K562 (cell line): ENCODE results near the gene BAIAP3. TPM values are rescaled to one million over a fixed set of nuclear protein-coding genes. Genes with fewer than 3 reads are reported as not detected.

Source experiments
- ARNT ChIP-seq, 2 experiments: fragments of 450-650 bp; IDR thresholded peaks; 2 replicates each; pipeline ENCODE4 v1.6.1; 2016; ENCODE audit warnings: mild to moderate bottlenecking in 1 of 2
- ATF1 ChIP-seq, 2 experiments: fragments of 450-650 bp in 1 of 2; IDR thresholded peaks; 2 replicates each; pipeline ENCODE4 v1.6.1; 2016; ENCODE audit warnings: missing compliant biosample characterization in 1 of 2, missing genetic modification characterization in 1 of 2
- CTBP1 ChIP-seq: fragments of 450-650 bp; IDR thresholded peaks from 2 replicates; pipeline ENCODE4 v1.6.1; 2016; ENCODE audit warnings: borderline replicate concordance
- GABPB1 ChIP-seq: sonication (generic); formaldehyde crosslinking; IDR thresholded peaks from 2 replicates; pipeline ENCODE4 v1.8.0; 2022; ENCODE audit warnings: mild to moderate bottlenecking, missing genetic modification reagents
- HMG20A ChIP-seq: fragments of 450-650 bp; formaldehyde crosslinking; conservative IDR thresholded peaks from 2 replicates; pipeline ENCODE4 v1.4.0; 2020; ENCODE audit warnings: mild to moderate bottlenecking, mixed read lengths
- HNRNPLL ChIP-seq: fragments of 200-400 bp; formaldehyde crosslinking; IDR thresholded peaks from 2 replicates; pipeline ENCODE4 v1.6.1; 2017; ENCODE audit warnings: low read length, low read depth, mild to moderate bottlenecking; ENCODE audit not compliant: poor library complexity, severe bottlenecking
- JUNB ChIP-seq: fragments of 450-650 bp; formaldehyde crosslinking; conservative IDR thresholded peaks from 2 replicates; pipeline ENCODE4 v1.4.0; 2020; ENCODE audit warnings: mild to moderate bottlenecking
- KDM4B ChIP-seq, 2 experiments: fragments of 450-650 bp in 1 of 2; sonication (generic) in 1 of 2; IDR thresholded peaks; 2 replicates each; pipeline ENCODE4 v1.6.1; 2016 to 2017; ENCODE audit warnings: borderline replicate concordance in 2 of 2, antibody characterized with exemption in 1 of 2, low read depth in 1 of 2, mild to moderate bottlenecking in 1 of 2
- KDM5B ChIP-seq: fragments of 200-600 bp; sonication (generic); IDR thresholded peaks from 2 replicates; pipeline ENCODE4 v1.6.1; 2012; ENCODE audit warnings: low read depth, mild to moderate bottlenecking, moderate library complexity, low read length, control low read depth, inconsistent platforms; ENCODE audit not compliant: insufficient replicate concordance
- KLF13 ChIP-seq: fragments of 450-650 bp; IDR thresholded peaks from 2 replicates; pipeline ENCODE4 v1.6.1; 2016; ENCODE audit warnings: missing genetic modification characterization, low read depth, mild to moderate bottlenecking, missing compliant biosample characterization, moderate library complexity, borderline replicate concordance
- NBN ChIP-seq: fragments of 450-650 bp; IDR thresholded peaks from 2 replicates; pipeline ENCODE4 v1.6.1; 2016; ENCODE audit warnings: low read depth, mild to moderate bottlenecking
- PRMT5 ChIP-seq: sonication (generic); formaldehyde crosslinking; IDR thresholded peaks from 2 replicates; pipeline ENCODE4 v1.5.0; 2020; ENCODE audit warnings: missing genetic modification reagents
- RBBP5 ChIP-seq: fragments of 200-600 bp; sonication (generic); IDR thresholded peaks from 2 replicates; pipeline ENCODE4 v1.6.1; 2012; ENCODE audit warnings: borderline replicate concordance, mild to moderate bottlenecking, low read length, control low read depth, inconsistent platforms; ENCODE audit not compliant: insufficient read depth, poor library complexity, severe bottlenecking
- SMARCC2 ChIP-seq: fragments of 450-650 bp; IDR thresholded peaks from 2 replicates; pipeline ENCODE4 v1.6.1; 2017; ENCODE audit warnings: antibody characterized with exemption, moderate library complexity, mild to moderate bottlenecking, low read depth
- SUPT5H ChIP-seq: fragments of 450-650 bp; IDR thresholded peaks from 2 replicates; pipeline ENCODE4 v1.6.1; 2016
- TAF1 ChIP-seq: IDR thresholded peaks from 2 replicates; pipeline ENCODE4 v1.6.1; 2011; ENCODE audit warnings: mild to moderate bottlenecking, low read length, moderate library complexity; ENCODE audit not compliant: insufficient read depth, control insufficient read depth, severe bottlenecking; ENCODE audit errors: extremely low read depth
- TBL1XR1 ChIP-seq, 2 experiments: IDR thresholded peaks; 2 replicates each; pipeline ENCODE4 v1.6.1; 2012; ENCODE audit warnings: improper control_type of control experiment in 2 of 2, low read length in 2 of 2, mild to moderate bottlenecking in 1 of 2
- U2AF1 ChIP-seq: fragments of 200-400 bp; formaldehyde crosslinking; optimal IDR thresholded peaks from 2 replicates; pipeline ENCODE3; 2017; ENCODE audit warnings: mild to moderate bottlenecking, low read depth, low read length, moderate library complexity
- ZC3H8 ChIP-seq: fragments of 450-650 bp; IDR thresholded peaks from 2 replicates; pipeline ENCODE4 v1.6.1; 2017
- polyA plus RNA-seq, 8 experiments: library from polyadenylated mRNA; depleted of rRNA in 4 of 8; stranded (reverse) in 5 of 8; unstranded in 3 of 8; fragments of >200 nt; fragmentation: Nextera tagmentation in 2 of 8; fragmentation: Illumina TruSeq in 1 of 8; extraction: Ambion mirVana in 2 of 8; extraction: Trizol in 1 of 8; gene quantifications; 2 replicates each; pipeline versions ENCODE4 v1.2.1 to v1.2.3, GENCODE V29; 2011 to 2014; ENCODE audit warnings: inconsistent platforms in 1 of 8, missing spikeins in 1 of 8
- total RNA-seq, 7 experiments: library from RNA; depleted of rRNA in 6 of 7; stranded (reverse); fragments of >200 nt in 6 of 7; fragmentation: Illumina TruSeq in 2 of 7; extraction: Trizol in 2 of 7; gene quantifications; 2 replicates each; pipeline versions ENCODE4 v1.2.1 to v1.2.3, GENCODE V29; 2011 to 2021; ENCODE audit warnings: low replicate concordance in 1 of 7
- TF ChIP-seq, protein P1 (sequence below): fragments of 450-650 bp; IDR thresholded peaks from 2 replicates; pipeline ENCODE4 v1.6.1; 2016; ENCODE audit warnings: borderline replicate concordance
- TF ChIP-seq, protein P2 (sequence below): sonication (generic); formaldehyde crosslinking; IDR thresholded peaks from 2 replicates; pipeline ENCODE4 v1.4.0; 2020; ENCODE audit warnings: mild to moderate bottlenecking, missing genetic modification reagents
- TF ChIP-seq, protein P3 (sequence below): sonication (generic); formaldehyde crosslinking; IDR thresholded peaks from 2 replicates; pipeline ENCODE4 v1.8.1; 2023; ENCODE audit warnings: mild to moderate bottlenecking, missing genetic modification reagents, moderate library complexity

Gene BAIAP3
- total and polyA plus RNA-seq, 9 of the 15 experiments (the other 6 are each of a cell fraction or from before 2014, with no cell fraction given): 0.03 to 4.5 (median 0.57) TPM; not detected in 1

DNA sequence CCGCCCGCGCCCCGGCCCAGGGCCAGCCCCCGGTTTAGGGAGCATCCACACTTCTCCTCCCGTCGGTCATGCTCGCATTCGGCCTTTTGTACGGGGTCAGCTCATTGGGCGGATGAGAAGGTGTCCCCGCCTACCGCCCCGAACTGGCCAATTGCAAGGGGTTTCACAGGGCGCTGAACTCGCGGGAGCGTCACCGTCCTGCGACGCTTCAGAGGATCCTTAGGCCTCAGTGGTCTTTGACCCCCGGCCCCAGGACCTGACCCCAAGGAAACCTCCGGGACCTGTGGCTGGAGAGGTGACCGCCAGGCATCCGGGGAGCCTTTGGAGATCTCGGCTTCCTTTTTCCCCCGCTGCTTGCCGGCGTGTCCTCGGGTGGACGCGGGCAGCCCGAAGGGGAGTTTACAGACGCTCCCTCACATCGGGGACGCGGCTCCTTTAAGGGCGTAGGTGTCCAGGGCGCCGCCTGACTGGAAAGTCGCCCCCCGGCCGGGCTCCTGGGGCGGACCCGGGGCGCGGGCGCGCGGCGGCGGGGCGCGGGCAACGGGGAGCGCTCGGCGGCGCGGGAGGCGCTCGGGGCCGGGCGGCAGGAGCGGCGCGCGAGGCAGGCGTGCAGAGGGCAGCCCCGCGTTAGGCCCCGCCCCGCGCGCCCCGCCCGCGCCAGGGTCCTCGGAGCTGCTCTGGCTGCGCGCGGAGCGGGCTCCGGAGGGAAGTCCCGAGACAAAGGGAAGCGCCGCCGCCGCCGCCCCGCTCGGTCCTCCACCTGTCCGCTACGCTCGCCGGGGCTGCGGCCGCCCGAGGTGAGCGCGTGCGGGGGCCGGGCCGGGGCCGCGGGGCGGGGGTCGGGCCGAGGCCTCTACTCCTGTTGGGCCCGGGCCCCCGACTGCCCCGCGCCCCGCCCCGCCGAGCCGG, 24.2 kb upstream of the BAIAP3 start, which contains the start of gene UBE2I (continued):
- TF ChIP-seq KLF13 (tag): peak; percentile 75; the same call in 1 of the 2 replicates
- 0 out of 2 replicates have a peak, but pooled peaks have one; percentile 34 for TF ChIP-seq ZC3H8
- TF ChIP-seq RBBP5: peak; percentile 63
- peak in 1 of 2 experiments; percentile 83; a peak in 1 of 4 replicates for TF ChIP-seq KDM4B (IDR thresholded peaks at IDR 0.05; ENCODE audit: borderline replicate concordance in 2 of 2, low read depth in 1 of 2)
- TF ChIP-seq JUNB (CRISPR knock-in tag): no peak
- no peak for TF ChIP-seq KDM5B
- peak; percentile 60 to 94; a peak in 3 of 4 replicates for TF ChIP-seq ARNT (IDR thresholded peaks at IDR 0.05)
- TF ChIP-seq GABPB1 (CRISPR knock-in tag): peak; percentile 44; the same call in 1 of the 2 replicates
- TF ChIP-seq HNRNPLL: peak; percentile 19
- no peak for TF ChIP-seq SUPT5H
- TF ChIP-seq, protein P1, sequence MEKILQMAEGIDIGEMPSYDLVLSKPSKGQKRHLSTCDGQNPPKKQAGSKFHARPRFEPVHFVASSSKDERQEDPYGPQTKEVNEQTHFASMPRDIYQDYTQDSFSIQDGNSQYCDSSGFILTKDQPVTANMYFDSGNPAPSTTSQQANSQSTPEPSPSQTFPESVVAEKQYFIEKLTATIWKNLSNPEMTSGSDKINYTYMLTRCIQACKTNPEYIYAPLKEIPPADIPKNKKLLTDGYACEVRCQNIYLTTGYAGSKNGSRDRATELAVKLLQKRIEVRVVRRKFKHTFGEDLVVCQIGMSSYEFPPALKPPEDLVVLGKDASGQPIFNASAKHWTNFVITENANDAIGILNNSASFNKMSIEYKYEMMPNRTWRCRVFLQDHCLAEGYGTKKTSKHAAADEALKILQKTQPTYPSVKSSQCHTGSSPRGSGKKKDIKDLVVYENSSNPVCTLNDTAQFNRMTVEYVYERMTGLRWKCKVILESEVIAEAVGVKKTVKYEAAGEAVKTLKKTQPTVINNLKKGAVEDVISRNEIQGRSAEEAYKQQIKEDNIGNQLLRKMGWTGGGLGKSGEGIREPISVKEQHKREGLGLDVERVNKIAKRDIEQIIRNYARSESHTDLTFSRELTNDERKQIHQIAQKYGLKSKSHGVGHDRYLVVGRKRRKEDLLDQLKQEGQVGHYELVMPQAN: peak; percentile 67; the same call in 1 of the 2 replicates
- TF ChIP-seq U2AF1: no peak
- TF ChIP-seq SMARCC2: no peak
- peak; percentile 70 for TF ChIP-seq TAF1
- no peak for TF ChIP-seq HMG20A
- peak; percentile 91 for TF ChIP-seq ATF1 (CRISPR knock-in tag; IDR thresholded peaks at IDR 0.05)
- TF ChIP-seq ATF1 (tag; IDR thresholded peaks at IDR 0.05): peak; percentile 98
- TF ChIP-seq PRMT5 (CRISPR knock-in tag): peak; percentile 92
- peak; percentile 73 for TF ChIP-seq CTBP1
- TF ChIP-seq NBN: peak; percentile 90
- TF ChIP-seq, protein P2, sequence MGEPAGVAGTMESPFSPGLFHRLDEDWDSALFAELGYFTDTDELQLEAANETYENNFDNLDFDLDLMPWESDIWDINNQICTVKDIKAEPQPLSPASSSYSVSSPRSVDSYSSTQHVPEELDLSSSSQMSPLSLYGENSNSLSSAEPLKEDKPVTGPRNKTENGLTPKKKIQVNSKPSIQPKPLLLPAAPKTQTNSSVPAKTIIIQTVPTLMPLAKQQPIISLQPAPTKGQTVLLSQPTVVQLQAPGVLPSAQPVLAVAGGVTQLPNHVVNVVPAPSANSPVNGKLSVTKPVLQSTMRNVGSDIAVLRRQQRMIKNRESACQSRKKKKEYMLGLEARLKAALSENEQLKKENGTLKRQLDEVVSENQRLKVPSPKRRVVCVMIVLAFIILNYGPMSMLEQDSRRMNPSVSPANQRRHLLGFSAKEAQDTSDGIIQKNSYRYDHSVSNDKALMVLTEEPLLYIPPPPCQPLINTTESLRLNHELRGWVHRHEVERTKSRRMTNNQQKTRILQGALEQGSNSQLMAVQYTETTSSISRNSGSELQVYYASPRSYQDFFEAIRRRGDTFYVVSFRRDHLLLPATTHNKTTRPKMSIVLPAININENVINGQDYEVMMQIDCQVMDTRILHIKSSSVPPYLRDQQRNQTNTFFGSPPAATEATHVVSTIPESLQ (CRISPR knock-in tag): peak; percentile 84
- TF ChIP-seq TBL1XR1 (IDR thresholded peaks at IDR 0.05; ENCODE audit: low read length in 2 of 2): peak in 1 of 2 experiments; percentile 10; a peak in 1 of 4 replicates
- TF ChIP-seq, protein P3, sequence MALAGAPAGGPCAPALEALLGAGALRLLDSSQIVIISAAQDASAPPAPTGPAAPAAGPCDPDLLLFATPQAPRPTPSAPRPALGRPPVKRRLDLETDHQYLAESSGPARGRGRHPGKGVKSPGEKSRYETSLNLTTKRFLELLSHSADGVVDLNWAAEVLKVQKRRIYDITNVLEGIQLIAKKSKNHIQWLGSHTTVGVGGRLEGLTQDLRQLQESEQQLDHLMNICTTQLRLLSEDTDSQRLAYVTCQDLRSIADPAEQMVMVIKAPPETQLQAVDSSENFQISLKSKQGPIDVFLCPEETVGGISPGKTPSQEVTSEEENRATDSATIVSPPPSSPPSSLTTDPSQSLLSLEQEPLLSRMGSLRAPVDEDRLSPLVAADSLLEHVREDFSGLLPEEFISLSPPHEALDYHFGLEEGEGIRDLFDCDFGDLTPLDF (CRISPR knock-in tag): 0 out of 2 replicates have a peak, but pooled peaks have one; percentile 21
